Testis (tissue), 3 donors: ENCODE measurements around the gene NOSIP. TPM values are rescaled to one million over a fixed set of nuclear protein-coding genes. Genes with fewer than 3 reads are reported as not detected.

Source experiments
- DNase-seq: peaks from one replicate; pipeline ENCODE4 v3.0.0-alpha.2; 2019
- H3K27ac ChIP-seq, 2 donors: fragments of 200-600 bp; sonication (generic); one replicate each; pipeline ENCODE4 v1.5.1; 2019
- H3K27me3 ChIP-seq: fragments of 200-600 bp; sonication (generic); one replicate; pipeline ENCODE4 v1.5.1; 2019
- H3K36me3 ChIP-seq: fragments of 200-600 bp; sonication (generic); one replicate; pipeline ENCODE4 v1.5.1; 2017; ENCODE audit warnings: low read depth; ENCODE audit errors: missing control alignments
- H3K4me1 ChIP-seq: fragments of 200-600 bp; sonication (generic); one replicate; pipeline ENCODE4 v1.5.1; 2019
- H3K4me3 ChIP-seq, 2 donors: fragments of 200-600 bp; sonication (generic); one replicate each; pipeline ENCODE4 v1.5.1; 2017 to 2019
- H3K9me3 ChIP-seq: fragments of 200-600 bp; sonication (generic); one replicate; pipeline ENCODE4 v1.5.1; 2017
- POLR2A ChIP-seq: fragments of 450-650 bp; IDR thresholded peaks from one replicate; pipeline ENCODE4 v1.6.1; 2017; ENCODE audit warnings: antibody characterized with exemption, mild to moderate bottlenecking, moderate library complexity
- WGBS, 2 donors: methylation state at CpG; one replicate each; pipeline ENCODE4 v1.1.5; 2018; 5-methylcytosine and 5-hydroxymethylcytosine counted together
- intact Hi-C: fragments of 100-400 bp; cut with DNase I; formaldehyde crosslinking; loops from one replicate; pipeline ENCODE4 v1.15.1; 2023; ENCODE audit warnings: low total_unique reads
- polyA plus RNA-seq: library from polyadenylated mRNA; stranded (reverse); fragments of 350-450 nt; fragmentation: Illumina TruSeq; extraction: RNeasy Lipid Tissue Mini Kit (QIAGEN cat#74804); gene quantifications from one replicate; pipeline ENCODE4 v1.2.3, GENCODE V29; 2014; ENCODE audit warnings: low read depth, low replicate concordance; ENCODE audit not compliant: insufficient read depth
- total RNA-seq, 2 donors: library from RNA; depleted of rRNA; stranded (reverse); fragments of >200 nt; gene quantifications; one replicate each; pipeline ENCODE4 v1.2.3, GENCODE V29; 2016
- TF ChIP-seq, protein P1 (sequence below), 3 experiments: fragments of 450-650 bp in 2 of 3; fragments of 200-600 bp in 1 of 3; sonication (generic) in 1 of 3; IDR thresholded peaks; one replicate each; pipeline ENCODE4 v1.5.1; 2016 to 2019; ENCODE audit warnings: antibody characterized with exemption in 3 of 3, mild to moderate bottlenecking in 2 of 3, moderate library complexity in 1 of 3

The NOSIP gene
- total and polyA plus RNA-seq, 3 donors from 2014 or later: 145 to 241 (median 151) TPM

DNA sequence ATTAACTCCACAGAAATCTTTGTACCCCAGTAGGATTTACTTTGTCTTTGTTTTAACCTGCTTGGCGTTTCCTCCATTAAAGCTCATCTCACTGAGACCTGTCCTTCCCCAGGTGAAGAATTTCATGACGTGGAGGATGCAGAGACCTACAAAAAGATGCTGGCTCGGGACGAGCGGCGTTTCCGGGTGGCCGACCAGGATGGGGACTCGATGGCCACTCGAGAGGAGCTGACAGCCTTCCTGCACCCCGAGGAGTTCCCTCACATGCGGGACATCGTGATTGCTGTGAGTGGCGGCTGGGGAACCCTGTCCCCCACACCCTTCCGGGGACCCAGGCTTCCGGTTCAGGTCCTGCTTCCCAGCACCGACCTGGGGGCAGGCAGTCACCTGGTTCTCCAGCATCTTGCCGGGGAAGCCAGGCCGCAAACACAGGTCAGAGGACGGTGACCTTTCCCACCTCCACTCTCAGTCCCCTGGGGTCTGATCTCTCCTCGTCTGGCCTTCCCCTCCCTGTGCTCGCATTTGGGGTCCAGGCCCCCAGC is 43.4 kb downstream of the NOSIP start:
- Histone ChIP-seq H3K36me3 (no peaks in the 10 kb centered on the region), H3K9me3 (no peaks in the 10 kb centered on the region), H3K27me3 (no peaks in the 10 kb centered on the region), H3K4me3 (no peak overlapping the region), H3K4me1 (peaks cover 7% of the 10 kb centered on the region), H3K27ac (no peak overlapping the region)
- no peak for DNase-seq
- intact Hi-C loops: no loop called here
- whole genome bisulfite sequencing, 2 donors: 90 to 93% methylated on average over 22 of the region's 22 CpGs
- TF ChIP-seq POLR2A: no peak
- TF ChIP-seq, protein P1, sequence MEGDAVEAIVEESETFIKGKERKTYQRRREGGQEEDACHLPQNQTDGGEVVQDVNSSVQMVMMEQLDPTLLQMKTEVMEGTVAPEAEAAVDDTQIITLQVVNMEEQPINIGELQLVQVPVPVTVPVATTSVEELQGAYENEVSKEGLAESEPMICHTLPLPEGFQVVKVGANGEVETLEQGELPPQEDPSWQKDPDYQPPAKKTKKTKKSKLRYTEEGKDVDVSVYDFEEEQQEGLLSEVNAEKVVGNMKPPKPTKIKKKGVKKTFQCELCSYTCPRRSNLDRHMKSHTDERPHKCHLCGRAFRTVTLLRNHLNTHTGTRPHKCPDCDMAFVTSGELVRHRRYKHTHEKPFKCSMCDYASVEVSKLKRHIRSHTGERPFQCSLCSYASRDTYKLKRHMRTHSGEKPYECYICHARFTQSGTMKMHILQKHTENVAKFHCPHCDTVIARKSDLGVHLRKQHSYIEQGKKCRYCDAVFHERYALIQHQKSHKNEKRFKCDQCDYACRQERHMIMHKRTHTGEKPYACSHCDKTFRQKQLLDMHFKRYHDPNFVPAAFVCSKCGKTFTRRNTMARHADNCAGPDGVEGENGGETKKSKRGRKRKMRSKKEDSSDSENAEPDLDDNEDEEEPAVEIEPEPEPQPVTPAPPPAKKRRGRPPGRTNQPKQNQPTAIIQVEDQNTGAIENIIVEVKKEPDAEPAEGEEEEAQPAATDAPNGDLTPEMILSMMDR (IDR thresholded peaks at IDR 0.05): no peak

DNA sequence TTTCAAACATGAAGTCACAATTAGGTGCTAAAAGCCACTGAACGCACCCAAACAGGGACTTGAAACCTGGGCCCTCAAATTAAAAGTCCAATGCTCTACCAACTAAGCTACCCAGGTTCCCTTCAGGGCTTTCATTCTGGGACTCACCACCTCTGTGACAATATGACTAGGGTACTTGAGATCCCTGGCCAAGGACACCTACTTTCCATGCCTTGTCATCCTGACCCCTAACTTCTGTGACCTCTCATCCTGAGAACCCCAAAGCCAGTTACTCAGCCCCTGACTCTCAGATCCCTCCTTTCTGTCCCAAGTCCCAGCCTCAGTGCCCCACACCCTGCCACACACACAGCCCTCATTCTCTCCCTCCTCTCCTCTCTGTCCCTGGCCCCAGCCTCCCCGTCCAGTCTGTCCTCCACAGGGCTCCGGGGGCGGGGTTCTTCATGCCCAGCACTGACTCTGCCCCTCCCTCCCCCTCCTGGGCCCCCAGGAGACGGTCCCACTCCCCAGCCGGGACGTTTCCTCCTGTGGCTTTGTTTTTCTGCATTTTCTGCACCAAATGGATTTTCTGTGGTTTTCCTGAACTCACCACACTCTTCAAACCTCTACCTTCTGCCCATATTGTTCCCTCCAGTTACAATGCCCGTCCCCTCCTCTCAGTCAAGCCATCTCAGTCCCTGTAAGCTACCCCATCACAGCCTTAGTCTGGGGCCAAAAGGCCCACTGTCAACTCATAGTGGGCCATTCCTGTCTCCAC is 45.5 kb downstream of the NOSIP start:
- intact Hi-C loops: no loop called here
- no peak for TF ChIP-seq POLR2A
- TF ChIP-seq, protein P1 (IDR thresholded peaks at IDR 0.05): no peak
- peak overlapping the region; percentile 51 to 66 for H3K4me3 ChIP-seq

DNA sequence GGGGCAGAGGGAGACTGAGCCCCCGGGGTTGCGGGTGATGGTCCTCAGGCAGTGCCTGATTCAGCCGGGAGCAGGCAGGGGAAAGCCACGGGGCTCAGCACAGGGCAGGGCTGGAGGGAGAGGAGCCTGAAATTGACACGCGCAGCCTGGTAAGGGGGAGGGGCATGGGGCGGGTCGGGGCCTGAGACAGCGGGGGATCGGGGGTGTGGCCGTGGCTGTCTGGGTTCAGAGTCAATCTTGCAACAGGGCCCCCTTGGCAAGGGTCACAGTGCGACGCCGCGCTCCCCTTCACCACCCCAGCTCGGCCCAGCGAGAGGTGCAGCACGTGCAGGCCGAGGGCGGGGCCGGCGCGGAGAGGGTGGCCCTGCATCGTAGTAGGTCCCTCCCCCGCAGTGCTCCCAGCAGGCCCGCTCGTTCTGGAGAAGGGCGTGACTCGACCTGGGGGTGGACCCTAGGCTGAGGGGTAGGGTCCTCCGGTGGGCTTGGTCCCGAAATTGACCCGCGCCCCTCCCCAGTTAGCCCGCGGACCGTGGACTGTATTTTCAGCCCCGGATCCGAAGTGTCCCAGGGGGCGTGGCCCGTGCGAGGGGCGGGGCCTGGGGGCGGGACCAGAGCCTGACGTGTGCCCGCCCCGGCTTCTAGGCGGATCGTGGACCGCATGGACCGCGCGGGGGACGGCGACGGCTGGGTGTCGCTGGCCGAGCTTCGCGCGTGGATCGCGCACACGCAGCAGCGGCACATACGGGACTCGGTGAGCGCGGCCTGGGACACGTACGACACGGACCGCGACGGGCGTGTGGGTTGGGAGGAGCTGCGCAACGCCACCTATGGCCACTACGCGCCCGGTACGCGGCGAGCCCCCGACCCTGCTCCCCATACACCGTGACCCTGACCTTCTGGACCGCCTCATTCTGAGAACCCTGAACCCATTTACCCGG is 46.5 kb downstream of the NOSIP start:
- Histone ChIP-seq H3K36me3 (no peaks in the 10 kb centered on the region), H3K4me1 (peaks cover 7% of the 10 kb centered on the region), H3K27ac (peak overlapping the region in 1 of 2 donors; percentile 5), H3K9me3 (no peaks in the 10 kb centered on the region), H3K27me3 (no peaks in the 10 kb centered on the region), H3K4me3 (peak overlapping the region; percentile 51 to 66)
- 4 to 6% methylated on average over 24 to 82 of the region's 87 CpGs for WGBS, 2 donors
- peak; percentile 79 for DNase-seq
- intact Hi-C loops: no loop called here
- no peak for TF ChIP-seq POLR2A
- TF ChIP-seq, protein P1 (IDR thresholded peaks at IDR 0.05): peak in 1 of 3 experiments; percentile 18

More for the DNA sequence above, 45.5 kb downstream of the NOSIP start:
- no peaks in the 10 kb centered on the region for H3K9me3 ChIP-seq
- H3K36me3 ChIP-seq: no peaks in the 10 kb centered on the region
- 62 to 65% methylated on average over 8 of the region's 8 CpGs for WGBS, 2 donors
- H3K4me1 ChIP-seq: peaks cover 7% of the 10 kb centered on the region
- no peaks in the 10 kb centered on the region for H3K27me3 ChIP-seq
- H3K27ac ChIP-seq: no peak overlapping the region
- no peak for DNase-seq

DNA sequence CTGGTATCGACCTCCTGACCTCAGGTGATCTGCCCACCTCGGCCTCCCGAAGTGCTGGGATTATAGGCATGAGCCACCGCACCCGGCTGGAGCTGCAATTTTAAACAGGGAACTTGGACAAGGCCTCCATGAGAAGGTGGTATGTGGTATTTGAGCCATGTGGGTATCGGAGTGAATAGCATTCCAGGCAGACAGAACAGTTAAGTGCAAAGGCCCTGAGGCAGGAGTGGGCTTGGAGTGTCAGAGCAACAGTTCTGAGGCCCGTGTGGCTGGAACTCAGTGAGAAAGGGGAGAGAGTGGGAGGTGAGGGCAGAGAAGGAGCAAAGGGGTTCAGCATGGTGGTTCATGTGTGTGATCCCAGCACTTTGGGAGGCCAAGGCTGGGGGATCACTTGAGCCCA is 49.6 kb downstream of the NOSIP start:
- whole genome bisulfite sequencing, 2 donors: 95% methylated on average over 7 of the region's 7 CpGs
- Histone ChIP-seq H3K4me1 (peaks cover 7% of the 10 kb centered on the region), H3K36me3 (no peaks in the 10 kb centered on the region), H3K27me3 (no peaks in the 10 kb centered on the region), H3K27ac (no peak overlapping the region), H3K9me3 (no peaks in the 10 kb centered on the region), H3K4me3 (no peak overlapping the region)
- TF ChIP-seq, protein P1 (IDR thresholded peaks at IDR 0.05): no peak
- TF ChIP-seq POLR2A: no peak
- no peak for DNase-seq
- intact Hi-C loops: no loop called here
